Suprapubic skin (tissue), 2 donors: Measurements from ENCODE around the gene MUC21.

Experiments
- EP300 ChIP-seq: sonication (generic); formaldehyde crosslinking; IDR thresholded peaks from one replicate; pipeline ENCODE4 v1.6.1; 2017; ENCODE audit warnings: antibody characterized with exemption
- POLR2A ChIP-seq, 2 donors: fragments of 450-650 bp; IDR thresholded peaks; one replicate each; pipeline ENCODE4 v1.6.1; 2017; ENCODE audit warnings: antibody characterized with exemption in 2 of 2, mild to moderate bottlenecking in 2 of 2, moderate library complexity in 2 of 2

DNA sequence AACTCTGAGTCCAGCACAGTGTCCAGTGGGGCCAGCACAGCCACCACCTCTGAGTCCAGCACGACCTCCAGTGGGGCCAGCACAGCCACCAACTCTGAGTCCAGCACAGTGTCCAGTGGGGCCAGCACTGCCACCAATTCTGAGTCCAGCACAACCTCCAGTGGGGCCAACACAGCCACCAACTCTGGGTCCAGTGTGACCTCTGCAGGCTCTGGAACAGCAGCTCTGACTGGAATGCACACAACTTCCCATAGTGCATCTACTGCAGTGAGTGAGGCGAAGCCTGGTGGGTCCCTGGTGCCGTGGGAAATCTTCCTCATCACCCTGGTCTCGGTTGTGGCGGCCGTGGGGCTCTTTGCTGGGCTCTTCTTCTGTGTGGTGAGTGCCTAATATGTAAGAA, 3.8 kb downstream of the MUC21 start:
- TF ChIP-seq POLR2A (IDR thresholded peaks at IDR 0.05): no peak
- TF ChIP-seq EP300: no peak
